ENCODE data around the gene POP5.
A peak's percentile ranks its signal among the peaks of the same experiment; 100 is the strongest.

POP5 gene

GRCh38 chr12:120598674-120599463 lies 17.7 kb upstream of the POP5 start:
- TF ChIP-seq TAF1 (IDR thresholded peaks at IDR 0.05; ENCODE audit: low read depth) (no peak), EP300 (IDR thresholded peaks at IDR 0.05; ENCODE audit: borderline replicate concordance) (no peak)
- TF ChIP-seq, protein P1, sequence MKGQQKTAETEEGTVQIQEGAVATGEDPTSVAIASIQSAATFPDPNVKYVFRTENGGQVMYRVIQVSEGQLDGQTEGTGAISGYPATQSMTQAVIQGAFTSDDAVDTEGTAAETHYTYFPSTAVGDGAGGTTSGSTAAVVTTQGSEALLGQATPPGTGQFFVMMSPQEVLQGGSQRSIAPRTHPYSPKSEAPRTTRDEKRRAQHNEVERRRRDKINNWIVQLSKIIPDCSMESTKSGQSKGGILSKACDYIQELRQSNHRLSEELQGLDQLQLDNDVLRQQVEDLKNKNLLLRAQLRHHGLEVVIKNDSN (IDR thresholded peaks at IDR 0.05), result peak; percentile 66

GRCh38 chr12:120597861-120598260 lies 16.7 kb upstream of the POP5 start:
- TF ChIP-seq, protein P1 (IDR thresholded peaks at IDR 0.05), result no peak

- no peak for TF ChIP-seq NFIC (IDR thresholded peaks at IDR 0.05)
- TF ChIP-seq CREB1 (IDR thresholded peaks at IDR 0.05; ENCODE audit: low read depth), result no peak
- no peak for TF ChIP-seq EP300 (IDR thresholded peaks at IDR 0.05; ENCODE audit: borderline replicate concordance)
- TF ChIP-seq, protein P1 (IDR thresholded peaks at IDR 0.05), result no peak
- no peak for TF ChIP-seq CEBPB (IDR thresholded peaks at IDR 0.05)
- TF ChIP-seq MAX (IDR thresholded peaks at IDR 0.05), result no peak
- no peak for TF ChIP-seq YY1 (IDR thresholded peaks at IDR 0.05; ENCODE audit: low read depth)
- TF ChIP-seq FOXM1 (IDR thresholded peaks at IDR 0.05; ENCODE audit: borderline replicate concordance, low read depth), result no peak
- TF ChIP-seq RAD21 (IDR thresholded peaks at IDR 0.05; ENCODE audit: low read depth), result no peak
- TF ChIP-seq TEAD4 (IDR thresholded peaks at IDR 0.05), result no peak
- TF ChIP-seq REST (IDR thresholded peaks at IDR 0.05; ENCODE audit: low read depth), result no peak
- no peak for TF ChIP-seq TAF1 (IDR thresholded peaks at IDR 0.05; ENCODE audit: low read depth)
- TF ChIP-seq TCF12 (IDR thresholded peaks at IDR 0.05; ENCODE audit: low read depth), result no peak
- TF ChIP-seq EGR1 (IDR thresholded peaks at IDR 0.05), result no peak
- TF ChIP-seq ZBTB7A (IDR thresholded peaks at IDR 0.05; ENCODE audit: low read depth), result no peak
Observed at GRCh38 chr12:120596901-120597300, 15.7 kb upstream of the POP5 start.

- no peak for TF ChIP-seq TEAD4 (IDR thresholded peaks at IDR 0.05)
- TF ChIP-seq YY1 (IDR thresholded peaks at IDR 0.05; ENCODE audit: low read depth), result no peak
- TF ChIP-seq NFIC (IDR thresholded peaks at IDR 0.05), result no peak
- TF ChIP-seq, protein P1 (IDR thresholded peaks at IDR 0.05), result no peak
- TF ChIP-seq RAD21 (IDR thresholded peaks at IDR 0.05; ENCODE audit: low read depth), result no peak
- no peak for TF ChIP-seq FOXM1 (IDR thresholded peaks at IDR 0.05; ENCODE audit: borderline replicate concordance, low read depth)
- TF ChIP-seq EP300 (IDR thresholded peaks at IDR 0.05; ENCODE audit: borderline replicate concordance), result no peak
- no peak for TF ChIP-seq ZBTB7A (IDR thresholded peaks at IDR 0.05; ENCODE audit: low read depth)
- TF ChIP-seq TAF1 (IDR thresholded peaks at IDR 0.05; ENCODE audit: low read depth), result no peak
- no peak for TF ChIP-seq REST (IDR thresholded peaks at IDR 0.05; ENCODE audit: low read depth)
- no peak for TF ChIP-seq TCF12 (IDR thresholded peaks at IDR 0.05; ENCODE audit: low read depth)
- TF ChIP-seq EGR1 (IDR thresholded peaks at IDR 0.05), result no peak
- TF ChIP-seq CEBPB (IDR thresholded peaks at IDR 0.05), result no peak
- TF ChIP-seq MAX (IDR thresholded peaks at IDR 0.05), result no peak
- TF ChIP-seq CREB1 (IDR thresholded peaks at IDR 0.05; ENCODE audit: low read depth), result no peak
Observed at GRCh38 chr12:120592121-120593049, 11.2 kb upstream of the POP5 start.
